ENCODE measurements around the gene CYP2C19.
"Not testable (repeated sequence)": the region's sequence is repeated elsewhere in the genome, so short reads cannot be mapped to it uniquely, and the experiment has no call there.

Gene CYP2C19

DNA sequence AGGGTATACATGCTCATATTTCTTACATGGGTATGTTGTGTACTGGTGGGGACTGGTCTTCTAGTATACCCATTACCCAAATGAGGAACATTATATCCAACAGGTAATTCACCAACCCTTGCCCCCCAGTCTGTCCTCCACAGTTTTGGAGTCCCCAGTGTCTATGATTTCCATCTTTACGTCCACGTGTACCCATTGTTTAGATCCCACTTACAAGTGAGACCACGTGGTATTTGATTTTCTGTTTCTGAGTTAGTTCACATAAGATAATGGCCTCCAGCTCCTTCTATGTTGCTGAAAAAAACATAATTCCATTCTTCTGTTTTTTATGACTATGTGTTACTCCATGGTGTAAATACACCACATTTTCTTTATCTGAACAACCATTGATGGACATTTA is 126.6 kb downstream of the CYP2C19 start:
- no peak for DNase-seq

GRCh38 chr10:94890264-94891022 is 128.0 kb downstream of the CYP2C19 start:
- no peak for DNase-seq

DNA sequence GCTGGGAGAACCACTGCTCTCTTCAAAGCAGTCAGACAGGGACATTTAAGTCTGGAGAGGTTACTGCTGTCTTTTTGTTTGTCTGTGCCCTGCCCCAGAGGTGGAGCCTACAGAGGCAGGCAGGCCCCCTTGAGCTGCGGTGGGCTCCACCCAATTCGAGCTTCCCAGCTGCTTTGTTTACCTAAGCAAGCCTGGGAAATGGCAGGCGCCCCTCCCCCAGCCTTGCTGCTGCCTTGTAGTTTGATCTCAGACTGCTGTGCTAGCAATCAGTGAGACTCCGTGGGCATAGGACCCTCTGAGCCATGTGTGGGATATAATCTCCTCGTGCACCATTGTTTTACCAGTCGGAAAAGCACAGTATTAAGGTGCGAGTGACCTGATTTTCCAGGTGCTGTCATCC is 135.9 kb downstream of the CYP2C19 start:
- not testable (repeated sequence) for DNase-seq

- DNase-seq = no peak
These were observed 139.6 kb downstream of the CYP2C19 start for GRCh38 chr10:94902080-94902479.

GRCh38 chr10:94902570-94902969 is 140.1 kb downstream of the CYP2C19 start:
- DNase-seq = no peak

All from islet precursor cell (in vitro differentiated cells).